ENCODE data around the gene FAM9C. TPM values are rescaled to one million over a fixed set of nuclear protein-coding genes. Genes with fewer than 3 reads are reported as not detected.
A peak's percentile ranks its signal among the peaks of the same experiment; 100 is the strongest.

The FAM9C gene
- total RNA-seq, 1 experiment from 2014 or later: 0.16 TPM

GRCh38 chrX:13082206-13083065, 38.0 kb upstream of the FAM9C start:
- no peak overlapping the region for H3K27ac ChIP-seq
- no peaks in the 10 kb centered on the region for H3K9me3 ChIP-seq (replicated peaks)
- H3K4me3 ChIP-seq: no peak overlapping the region
- no peak for DNase-seq
- no peaks in the 10 kb centered on the region for H3K36me3 ChIP-seq
- H3K4me1 ChIP-seq: peaks cover 15% of the 10 kb centered on the region
- H3K27me3 ChIP-seq: no peaks in the 10 kb centered on the region

GRCh38 chrX:13081395-13082205, 37.2 kb upstream of the FAM9C start:
- no peak overlapping the region for H3K27ac ChIP-seq
- H3K4me3 ChIP-seq: no peak overlapping the region
- H3K27me3 ChIP-seq: no peaks in the 10 kb centered on the region
- no peaks in the 10 kb centered on the region for H3K36me3 ChIP-seq
- no peak for DNase-seq
- peaks cover 15% of the 10 kb centered on the region for H3K4me1 ChIP-seq
- H3K9me3 ChIP-seq (replicated peaks): no peaks in the 10 kb centered on the region

DNA sequence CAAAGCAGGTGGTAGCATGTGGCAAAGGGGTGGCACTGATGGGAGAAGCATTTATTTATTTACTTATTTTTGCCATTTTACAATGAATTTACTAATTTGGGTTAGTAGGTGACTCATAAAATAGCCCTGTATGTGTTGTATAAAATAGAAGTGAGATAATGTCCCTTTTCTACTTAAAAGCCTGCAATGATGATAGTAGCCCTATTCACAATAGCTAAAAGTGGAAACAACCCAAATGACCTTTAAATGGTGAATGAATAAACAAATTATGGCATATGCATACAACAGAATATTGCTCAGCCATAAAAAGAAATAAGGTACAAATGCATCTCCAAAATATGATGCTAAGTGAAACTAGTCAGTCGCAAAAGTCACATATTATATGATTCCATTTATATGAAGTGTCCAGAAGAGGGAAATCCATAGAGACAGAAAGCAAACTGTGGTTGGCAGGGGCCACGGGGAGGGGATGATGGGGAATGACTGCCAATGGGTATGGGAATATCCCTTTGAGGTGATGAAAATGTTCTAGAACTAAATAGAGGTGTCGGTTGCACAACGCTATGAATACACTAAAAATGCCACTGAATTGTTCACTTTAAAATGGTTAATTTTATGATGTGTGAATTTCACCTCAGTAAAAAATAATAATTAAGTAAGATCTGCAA, 35.8 kb upstream of the FAM9C start:
- H3K36me3 ChIP-seq: no peaks in the 10 kb centered on the region
- peaks cover 15% of the 10 kb centered on the region for H3K4me1 ChIP-seq
- H3K4me3 ChIP-seq: no peak overlapping the region
- no peak overlapping the region for H3K27ac ChIP-seq
- DNase-seq: no peak
- no peaks in the 10 kb centered on the region for H3K9me3 ChIP-seq (replicated peaks)
- H3K27me3 ChIP-seq: no peaks in the 10 kb centered on the region

DNA sequence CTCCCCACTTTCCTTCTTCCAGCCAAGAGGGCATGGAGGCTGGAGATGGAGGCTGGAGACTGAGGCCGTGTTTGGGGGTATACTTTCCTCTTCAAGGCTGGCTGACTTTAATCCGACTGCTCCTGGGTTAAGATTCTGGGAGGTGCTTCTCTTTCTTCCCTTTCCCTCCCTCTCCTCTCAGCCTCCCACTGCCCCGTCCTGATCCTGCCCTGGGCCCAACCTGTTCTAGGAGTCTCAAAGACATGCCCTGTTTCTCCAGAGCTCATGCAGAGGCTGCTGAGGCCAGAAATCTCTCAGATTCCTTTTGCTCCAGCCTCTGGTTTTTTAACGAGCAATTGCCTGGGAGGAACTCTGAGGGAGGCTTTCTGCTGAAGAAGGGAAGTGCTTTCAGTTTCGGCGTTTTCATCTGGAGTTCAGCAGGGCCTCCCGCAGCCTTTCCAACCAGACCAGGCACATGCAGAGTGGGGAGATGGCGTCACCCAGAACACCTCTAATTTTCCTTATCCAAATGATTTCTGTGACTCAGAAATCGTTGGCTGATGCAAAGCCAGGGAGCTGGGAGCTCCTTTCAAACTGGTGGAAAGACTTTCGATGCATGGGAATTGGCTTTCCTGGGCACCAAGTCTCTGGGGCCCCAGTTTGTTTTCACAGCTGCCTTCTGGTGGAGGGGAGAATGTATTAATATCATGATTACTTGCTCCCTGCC, 34.5 kb upstream of the FAM9C start:
- Histone ChIP-seq H3K4me1 (peaks cover 15% of the 10 kb centered on the region), H3K27me3 (no peaks in the 10 kb centered on the region), H3K27ac (peak overlapping the region; percentile 87), H3K4me3 (peak overlapping the region; percentile 44), H3K9me3 (replicated peaks) (no peaks in the 10 kb centered on the region), H3K36me3 (no peaks in the 10 kb centered on the region)
- peak; percentile 90 to 95 for DNase-seq

DNA sequence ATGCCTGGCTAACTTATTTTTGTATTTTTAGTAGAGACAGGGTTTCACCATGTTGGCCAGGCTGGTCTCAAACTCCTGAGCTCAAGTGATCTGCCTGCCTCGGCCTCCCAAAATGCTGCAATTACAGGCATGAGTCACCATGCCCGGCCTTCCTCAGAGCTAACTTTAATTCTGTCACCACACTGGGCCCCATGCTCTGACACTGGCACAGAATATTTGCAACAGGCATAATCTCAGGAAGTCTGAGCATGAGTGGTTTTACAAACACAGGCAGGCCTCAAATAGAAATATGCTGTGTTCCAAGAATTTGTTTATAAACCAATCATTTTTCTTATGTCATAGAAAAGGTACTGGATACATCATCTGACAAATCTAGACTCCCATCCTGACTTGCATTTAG, 32.7 kb upstream of the FAM9C start:
- DNase-seq: no peak
- Histone ChIP-seq H3K9me3 (replicated peaks) (no peaks in the 10 kb centered on the region), H3K4me1 (peaks cover 15% of the 10 kb centered on the region), H3K27ac (no peak overlapping the region), H3K4me3 (no peak overlapping the region), H3K27me3 (no peaks in the 10 kb centered on the region), H3K36me3 (no peaks in the 10 kb centered on the region)

DNA sequence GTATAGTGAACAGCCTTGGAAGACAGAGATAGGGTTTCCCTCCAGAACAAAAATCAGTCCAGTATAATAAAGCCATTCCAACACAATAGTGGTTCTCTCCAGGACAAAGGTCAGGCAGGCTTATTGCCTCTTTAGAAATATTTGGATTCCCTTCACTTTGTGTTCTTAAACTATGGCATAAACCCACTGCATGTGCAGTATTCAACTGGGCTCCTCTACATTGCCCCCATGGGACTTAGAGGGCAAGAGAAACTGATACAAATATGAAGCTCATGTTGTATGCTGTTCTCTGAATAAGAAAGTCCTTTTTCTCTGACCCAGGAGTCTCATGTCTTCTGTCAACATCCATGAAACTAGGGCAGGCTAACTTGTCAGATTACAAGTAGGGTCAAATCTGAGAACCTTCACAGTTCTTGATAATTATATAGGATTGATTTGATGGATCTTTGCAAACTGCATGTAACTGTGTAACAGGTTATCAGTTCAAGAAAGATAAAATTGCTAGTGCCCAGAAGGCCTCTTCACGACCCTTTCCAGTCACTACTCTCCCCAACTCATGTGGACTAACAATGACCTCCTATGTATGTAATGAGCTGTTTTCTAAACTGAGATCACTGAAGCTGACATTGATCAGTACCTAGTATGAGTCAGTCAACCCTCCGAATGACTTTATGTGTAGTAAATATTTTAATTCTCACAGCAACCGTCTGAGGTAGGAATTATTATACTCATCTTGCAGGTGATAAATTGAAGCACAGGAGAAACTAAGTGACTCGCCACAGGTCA, 31.9 kb upstream of the FAM9C start:
- Histone ChIP-seq H3K4me3 (no peak overlapping the region), H3K36me3 (no peaks in the 10 kb centered on the region), H3K27me3 (no peaks in the 10 kb centered on the region), H3K27ac (no peak overlapping the region), H3K4me1 (peaks cover 15% of the 10 kb centered on the region), H3K9me3 (replicated peaks) (no peaks in the 10 kb centered on the region)
- DNase-seq: no peak

DNA sequence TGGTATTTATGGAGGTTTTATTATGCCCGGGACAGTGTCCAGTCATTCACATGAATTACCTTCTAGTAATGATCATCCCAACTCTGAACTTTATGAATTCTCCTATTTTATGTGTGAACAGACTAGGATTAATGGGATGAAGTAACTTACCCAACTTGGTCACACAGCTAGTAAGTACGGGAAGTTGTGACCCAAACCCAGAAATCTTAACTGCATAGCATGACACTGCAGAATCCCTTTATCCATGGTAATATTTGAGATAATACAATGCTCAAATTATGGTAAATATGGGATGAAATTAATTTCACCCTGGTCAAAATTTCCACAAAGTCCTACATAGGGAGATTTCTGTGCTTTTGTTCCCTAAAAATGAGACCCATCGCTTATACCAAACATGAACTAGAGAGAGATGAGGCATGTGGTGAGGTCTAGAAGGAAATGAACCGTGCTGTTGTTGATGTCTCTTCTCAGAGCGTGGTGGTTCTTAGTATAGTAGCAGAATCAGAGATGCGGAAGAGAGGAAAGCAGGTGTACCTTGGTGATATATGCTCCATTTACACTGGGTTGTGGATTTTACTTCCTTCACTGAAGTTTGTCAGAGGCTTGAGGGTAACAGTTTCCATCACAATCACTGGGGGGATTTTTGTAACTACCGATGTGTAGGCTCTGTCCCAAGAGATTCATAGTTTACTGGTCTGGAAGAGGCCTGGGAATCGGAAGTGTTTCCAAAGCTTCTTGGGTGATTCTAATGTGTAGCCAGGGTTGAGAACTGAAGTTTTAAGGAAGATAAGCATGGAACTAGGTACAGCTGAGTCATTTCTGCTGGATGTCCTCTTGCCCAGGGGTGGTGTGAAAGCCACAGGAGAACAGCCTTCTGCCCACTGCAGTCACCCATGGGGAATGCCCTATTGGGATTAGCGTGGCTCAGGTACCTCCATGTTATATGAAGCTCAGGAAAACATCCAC, 30.2 kb upstream of the FAM9C start:
- H3K27me3 ChIP-seq: no peaks in the 10 kb centered on the region
- no peaks in the 10 kb centered on the region for H3K9me3 ChIP-seq (replicated peaks)
- no peak overlapping the region for H3K27ac ChIP-seq
- DNase-seq: no peak
- H3K4me3 ChIP-seq: no peak overlapping the region
- H3K36me3 ChIP-seq: no peaks in the 10 kb centered on the region
- H3K4me1 ChIP-seq: peaks cover 9% of the 10 kb centered on the region

DNA sequence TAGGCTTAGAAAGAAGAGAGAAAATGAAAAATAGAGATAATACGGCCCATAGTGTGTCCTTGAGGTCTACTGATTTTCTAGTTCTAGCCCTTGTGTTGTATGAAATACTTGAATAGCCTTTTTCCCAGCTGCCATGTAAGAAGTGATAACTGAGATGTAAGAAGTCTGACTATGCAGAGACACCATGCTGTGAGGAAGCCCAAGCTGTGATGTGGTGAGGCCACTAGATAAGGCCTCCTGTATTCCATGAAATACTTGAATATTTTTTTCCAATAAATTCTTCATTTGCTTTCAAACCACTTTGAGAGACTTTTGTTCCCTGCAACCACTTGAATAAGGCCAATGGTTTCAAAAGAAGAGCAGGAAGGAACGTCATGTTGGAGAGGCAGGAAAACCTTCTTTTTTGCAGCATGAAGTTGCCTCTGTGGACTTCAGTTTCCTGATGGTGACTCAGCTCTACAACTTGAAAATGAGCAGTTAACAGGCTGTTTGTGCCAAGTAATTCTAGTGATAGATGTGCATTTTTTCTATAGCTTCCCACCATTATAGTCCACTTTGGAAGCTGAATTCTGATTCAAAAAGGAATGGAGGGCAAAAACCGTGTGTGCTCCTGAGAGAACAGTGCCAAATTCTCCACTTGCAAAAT, 25.5 kb upstream of the FAM9C start:
- Histone ChIP-seq H3K27me3 (no peaks in the 10 kb centered on the region), H3K9me3 (replicated peaks) (no peaks in the 10 kb centered on the region), H3K4me1 (no peaks in the 10 kb centered on the region), H3K36me3 (no peaks in the 10 kb centered on the region), H3K4me3 (no peak overlapping the region), H3K27ac (no peak overlapping the region)
- no peak for DNase-seq

DNA sequence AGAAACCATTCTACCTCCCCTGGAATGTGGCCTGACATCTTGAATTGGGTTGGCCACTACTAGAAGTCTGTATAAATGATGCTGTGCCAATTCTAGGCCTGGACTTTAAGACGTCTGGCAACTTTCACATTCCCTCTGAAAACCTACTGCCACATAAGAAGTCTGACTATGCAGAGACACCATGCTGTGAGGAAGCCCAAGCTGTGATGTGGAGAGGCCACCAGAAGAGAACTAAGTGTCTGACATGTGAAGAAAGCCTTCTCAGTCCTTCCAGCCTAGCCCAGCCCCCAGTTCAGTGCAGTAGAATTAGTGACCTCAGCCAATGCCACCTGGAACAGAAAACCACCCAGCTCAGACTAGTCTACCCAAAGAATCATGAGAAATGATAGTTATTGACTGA, 24.2 kb upstream of the FAM9C start:
- no peaks in the 10 kb centered on the region for H3K36me3 ChIP-seq
- H3K4me1 ChIP-seq: no peaks in the 10 kb centered on the region
- H3K27me3 ChIP-seq: no peaks in the 10 kb centered on the region
- no peak overlapping the region for H3K4me3 ChIP-seq
- H3K9me3 ChIP-seq (replicated peaks): no peaks in the 10 kb centered on the region
- no peak overlapping the region for H3K27ac ChIP-seq
- DNase-seq: no peak

DNA sequence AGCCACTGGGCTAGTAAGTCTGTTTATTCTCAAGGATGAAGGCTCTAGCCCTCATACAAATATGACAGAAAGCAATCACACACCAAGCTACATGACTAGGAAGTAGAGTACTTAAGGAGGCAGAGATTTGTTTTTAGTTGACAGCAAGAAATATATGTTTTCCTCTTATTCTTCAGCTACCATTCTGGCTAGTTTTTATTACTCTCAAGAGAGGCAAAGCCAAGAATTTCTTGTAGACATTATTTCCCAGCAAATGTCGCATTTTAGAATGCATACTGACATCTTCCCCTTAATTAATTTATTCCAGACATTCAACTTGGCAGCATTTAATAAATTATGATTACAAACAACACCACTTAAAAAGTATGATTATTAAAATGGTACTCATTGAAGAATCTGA, 23.4 kb upstream of the FAM9C start:
- no peak overlapping the region for H3K27ac ChIP-seq
- H3K27me3 ChIP-seq: no peaks in the 10 kb centered on the region

GRCh38 chrX:13066391-13066790, 22.0 kb upstream of the FAM9C start:
- no peak for DNase-seq

More for the DNA sequence above, 23.4 kb upstream of the FAM9C start:
- no peaks in the 10 kb centered on the region for H3K9me3 ChIP-seq (replicated peaks)
- no peaks in the 10 kb centered on the region for H3K4me1 ChIP-seq
- no peak for DNase-seq
- H3K36me3 ChIP-seq: no peaks in the 10 kb centered on the region
- H3K4me3 ChIP-seq: no peak overlapping the region

DNA sequence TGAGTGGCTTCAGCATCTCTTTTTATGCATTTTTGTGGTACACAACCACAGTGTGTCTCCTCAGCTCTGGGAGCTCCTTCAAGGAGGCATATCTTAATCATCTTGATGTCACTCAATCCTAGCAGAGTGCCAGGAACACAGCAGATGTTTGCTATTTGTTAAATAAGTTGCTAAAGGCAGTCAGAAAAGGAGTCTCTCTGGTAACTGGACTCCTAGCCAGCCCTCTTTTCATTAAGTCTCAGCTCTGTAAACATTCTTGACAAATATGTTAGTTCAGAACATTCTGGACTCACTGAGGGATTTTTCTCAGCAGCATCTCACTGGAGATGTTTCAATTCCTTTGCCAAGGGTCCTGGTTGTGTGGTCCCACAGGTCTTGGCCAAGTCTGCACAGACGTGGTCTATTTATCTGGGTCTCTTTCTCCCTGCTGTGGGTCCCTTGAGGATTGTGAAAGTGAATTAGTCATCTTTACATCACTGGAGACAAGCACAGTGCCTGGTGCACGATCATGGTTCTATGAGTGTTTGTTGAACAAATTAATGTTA, 20.3 kb upstream of the FAM9C start:
- DNase-seq: no peak
- Histone ChIP-seq H3K9me3 (replicated peaks) (0 out of 2 replicates have a peak, but pooled peaks cover 4% of the 10 kb centered on the region), H3K27me3 (no peaks in the 10 kb centered on the region), H3K4me1 (peaks cover 6% of the 10 kb centered on the region), H3K36me3 (no peaks in the 10 kb centered on the region), H3K27ac (no peak overlapping the region), H3K4me3 (no peak overlapping the region)

More at GRCh38 chrX:13066391-13066790, 22.0 kb upstream of the FAM9C start:
- Histone ChIP-seq H3K9me3 (replicated peaks) (no peaks in the 10 kb centered on the region), H3K27ac (no peak overlapping the region), H3K4me1 (no peaks in the 10 kb centered on the region), H3K4me3 (no peak overlapping the region), H3K36me3 (no peaks in the 10 kb centered on the region), H3K27me3 (no peaks in the 10 kb centered on the region)
